GM10266 (cell line): ENCODE results near the gene NCOA1.

Experiments used
- DNase-seq: peaks from one replicate; pipeline ENCODE4 v3.0.0; 2012; ENCODE audit errors: extremely low spot score
- TF ChIP-seq, protein P1 (sequence below): IDR thresholded peaks from 2 replicates; pipeline ENCODE4 v1.5.1; 2012; ENCODE audit warnings: mild to moderate bottlenecking, low read depth; ENCODE audit not compliant: control insufficient read depth, insufficient read depth; ENCODE audit errors: missing control alignments

NCOA1 gene

DNA sequence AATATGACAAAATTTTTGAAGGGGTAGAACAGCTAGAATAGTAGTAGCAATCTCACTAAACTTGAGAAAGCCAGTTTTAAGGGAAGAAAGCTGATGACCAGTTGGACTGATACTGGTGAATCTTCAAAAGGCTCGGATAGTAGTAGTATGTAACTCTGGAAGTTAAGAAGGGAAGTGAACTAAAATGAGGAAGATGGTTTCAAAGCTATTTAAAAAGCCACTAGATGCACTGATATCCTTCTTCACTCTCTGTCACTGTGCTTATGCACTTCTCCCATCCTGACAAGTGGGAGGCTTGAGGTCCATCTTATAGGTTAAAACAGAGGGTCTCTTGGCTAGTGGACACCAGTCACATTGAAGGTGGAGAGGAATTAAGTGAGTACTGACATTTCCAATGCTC is 141.1 kb downstream of the NCOA1 start:
- TF ChIP-seq, protein P1, sequence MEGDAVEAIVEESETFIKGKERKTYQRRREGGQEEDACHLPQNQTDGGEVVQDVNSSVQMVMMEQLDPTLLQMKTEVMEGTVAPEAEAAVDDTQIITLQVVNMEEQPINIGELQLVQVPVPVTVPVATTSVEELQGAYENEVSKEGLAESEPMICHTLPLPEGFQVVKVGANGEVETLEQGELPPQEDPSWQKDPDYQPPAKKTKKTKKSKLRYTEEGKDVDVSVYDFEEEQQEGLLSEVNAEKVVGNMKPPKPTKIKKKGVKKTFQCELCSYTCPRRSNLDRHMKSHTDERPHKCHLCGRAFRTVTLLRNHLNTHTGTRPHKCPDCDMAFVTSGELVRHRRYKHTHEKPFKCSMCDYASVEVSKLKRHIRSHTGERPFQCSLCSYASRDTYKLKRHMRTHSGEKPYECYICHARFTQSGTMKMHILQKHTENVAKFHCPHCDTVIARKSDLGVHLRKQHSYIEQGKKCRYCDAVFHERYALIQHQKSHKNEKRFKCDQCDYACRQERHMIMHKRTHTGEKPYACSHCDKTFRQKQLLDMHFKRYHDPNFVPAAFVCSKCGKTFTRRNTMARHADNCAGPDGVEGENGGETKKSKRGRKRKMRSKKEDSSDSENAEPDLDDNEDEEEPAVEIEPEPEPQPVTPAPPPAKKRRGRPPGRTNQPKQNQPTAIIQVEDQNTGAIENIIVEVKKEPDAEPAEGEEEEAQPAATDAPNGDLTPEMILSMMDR: no peak
- no peak for DNase-seq

DNA sequence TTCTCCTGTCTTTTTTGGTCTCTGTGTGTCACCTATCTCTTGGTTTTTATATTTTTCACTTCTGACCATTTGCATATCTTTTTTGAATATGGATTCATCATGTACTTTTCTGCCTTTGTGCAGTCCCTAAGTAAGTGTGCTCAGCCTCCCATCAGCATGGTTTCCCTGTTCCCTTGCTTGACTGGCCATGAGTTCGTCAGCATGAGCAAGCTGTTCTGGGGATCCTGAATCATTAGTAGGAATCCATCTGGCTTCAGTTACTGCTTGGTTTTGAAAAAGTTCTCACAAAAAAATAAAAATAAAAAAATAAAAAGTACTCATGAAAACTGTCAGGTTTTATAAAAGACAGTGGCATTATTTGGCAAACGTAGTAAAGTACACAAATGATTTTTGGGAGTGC is 144.1 kb downstream of the NCOA1 start:
- TF ChIP-seq, protein P1: no peak
- no peak for DNase-seq

DNA sequence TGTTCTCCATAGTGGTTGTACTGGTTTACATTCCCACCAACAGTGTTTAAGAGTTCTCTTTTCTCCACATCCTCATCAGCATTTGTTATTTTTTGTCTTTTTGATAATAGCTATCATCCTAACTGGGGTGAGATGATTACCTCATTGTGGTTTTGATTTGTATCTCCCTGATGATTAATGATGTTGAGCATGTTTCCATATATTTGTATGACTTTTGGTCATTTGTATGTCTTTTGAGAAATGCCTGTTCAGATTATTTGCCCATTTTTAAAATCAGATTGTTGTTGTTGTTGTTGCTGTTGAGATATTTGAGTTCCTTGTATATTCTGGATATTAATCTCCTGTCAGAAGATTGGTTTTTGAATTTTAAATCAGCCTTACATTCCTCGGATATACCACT is 147.5 kb downstream of the NCOA1 start:
- TF ChIP-seq, protein P1: no peak
- DNase-seq: no peak

DNA sequence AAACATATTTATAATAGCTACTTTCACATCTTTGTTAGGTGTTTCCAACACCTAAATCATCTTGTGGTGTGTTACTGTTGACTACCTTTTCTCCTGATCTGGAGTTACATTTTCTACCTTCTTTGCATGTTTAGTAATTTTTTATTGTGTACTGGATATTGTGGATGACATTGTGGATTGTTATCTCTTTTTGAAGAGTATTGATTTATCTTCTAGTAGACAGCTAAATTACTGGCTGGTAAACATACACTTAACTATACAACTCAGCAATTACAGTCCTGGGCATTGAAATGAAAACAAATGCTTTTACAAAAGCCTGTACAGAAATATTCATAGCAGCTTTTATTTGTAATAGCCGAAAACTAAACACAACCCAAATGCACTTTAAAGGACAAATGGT is 151.3 kb downstream of the NCOA1 start:
- DNase-seq: no peak
- TF ChIP-seq, protein P1: no peak

DNA sequence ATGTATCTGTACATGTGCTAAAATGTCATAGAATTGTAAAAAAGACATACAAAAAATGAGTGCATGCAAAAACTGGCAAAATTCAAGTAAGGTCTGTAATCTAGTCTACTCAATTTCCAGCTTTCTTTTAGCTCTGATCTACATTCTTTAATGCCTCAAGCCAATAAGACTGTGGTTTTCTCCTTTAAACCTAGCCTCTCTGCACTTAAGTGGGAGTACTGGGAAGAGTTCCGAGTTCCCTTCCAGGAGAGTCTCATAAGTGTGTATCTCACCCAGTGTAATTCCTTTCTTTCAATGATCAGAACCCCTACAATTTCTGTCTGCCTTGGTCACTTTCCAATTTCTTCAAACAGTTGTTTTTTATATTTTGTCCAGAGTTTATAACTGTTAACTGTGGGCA is 152.0 kb downstream of the NCOA1 start:
- no peak for DNase-seq
- TF ChIP-seq, protein P1: no peak

DNA sequence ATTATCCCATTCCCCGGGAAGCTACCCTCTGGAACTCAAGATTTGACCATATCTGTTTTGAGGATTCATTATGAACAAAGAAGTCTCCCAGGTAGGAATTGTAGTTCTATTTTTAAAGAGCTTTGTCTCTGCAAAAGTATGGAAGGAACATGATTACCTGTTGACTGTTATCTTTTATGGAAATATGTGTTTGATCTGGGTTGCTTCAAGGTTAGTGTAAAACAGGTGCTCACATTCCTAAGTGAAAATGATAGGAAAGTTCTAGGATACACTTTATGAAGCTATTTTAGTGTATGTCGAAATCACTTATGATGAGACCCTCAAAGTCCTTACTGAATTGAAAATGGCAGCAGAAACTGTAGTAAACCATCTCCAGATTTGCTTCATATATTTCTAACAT is 153.0 kb downstream of the NCOA1 start:
- DNase-seq: no peak
- TF ChIP-seq, protein P1: no peak

DNA sequence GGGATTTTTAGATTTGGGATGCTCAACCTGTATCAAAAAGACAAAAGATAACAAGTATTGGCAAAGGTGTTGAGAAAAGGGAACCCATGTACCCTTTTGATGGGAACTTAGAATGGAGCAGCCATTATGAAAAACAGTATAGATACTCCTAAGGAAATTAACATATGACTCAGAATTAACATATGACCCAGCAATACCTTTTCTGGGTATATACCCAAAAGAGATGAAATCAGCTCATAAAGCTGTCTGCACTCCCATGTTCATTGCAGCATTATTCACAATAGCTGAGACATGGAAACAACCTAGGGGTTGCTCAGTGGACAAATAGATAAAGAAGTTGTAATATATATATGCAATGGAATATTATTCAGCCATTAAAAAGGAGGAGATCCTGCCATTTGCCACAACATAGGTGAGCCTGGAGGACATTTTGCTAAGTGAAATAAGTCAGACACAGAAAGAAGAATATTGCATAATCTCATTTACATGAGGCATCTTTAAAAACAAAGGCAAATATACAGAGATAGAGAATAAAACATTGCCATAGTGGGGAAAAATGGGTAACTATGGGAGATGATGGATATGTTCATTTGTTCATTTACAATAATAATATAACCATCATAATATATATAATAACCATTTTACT is 160.1 kb downstream of the NCOA1 start:
- DNase-seq: no peak
- TF ChIP-seq, protein P1: no peak
